ENCODE results near the gene PTPRN2.

- TF ChIP-seq CTCF (IDR thresholded peaks at IDR 0.05) (no peak), POLR2A (IDR thresholded peaks at IDR 0.05) (no peak), POLR2AphosphoS5 (IDR thresholded peaks at IDR 0.05) (no peak), EP300 (IDR thresholded peaks at IDR 0.05) (no peak)
Observed at GRCh38 chr7:157559596-157560257, 1027.9 kb downstream of the PTPRN2 start.
